A172 (cell line): Measurements from ENCODE around the gene FCAR. TPM values are rescaled to one million over a fixed set of nuclear protein-coding genes. Genes with fewer than 3 reads are reported as not detected.
A peak's percentile ranks its signal among the peaks of the same experiment; 100 is the strongest.
"Not testable (repeated sequence)": the region's sequence is repeated elsewhere in the genome, so short reads cannot be mapped to it uniquely, and the experiment has no call there.

Source experiments
- DNase-seq: peaks from one replicate; pipeline ENCODE4 v3.0.0-alpha.2; 2015; ENCODE audit warnings: low spot score
- total RNA-seq: library from RNA; depleted of rRNA; stranded (reverse); fragments of >200 nt; shearing (Covaris generic); gene quantifications from 2 replicates; pipeline ENCODE4 v1.2.3, GENCODE V29; 2014; rRNA removed

FCAR gene
- total RNA-seq, result not detected in 2 replicates

- no peak for DNase-seq
Measured at GRCh38 chr19:54873990-54874389, at the start of gene FCAR. TSS of gene FCAR (plus strand) at chr19:54874235. CDS start at chr19:54874290, 55 bp downstream.

- DNase-seq, result not testable (repeated sequence)
Measured at GRCh38 chr19:54824416-54824815, 49.6 kb upstream of the FCAR start.

DNA sequence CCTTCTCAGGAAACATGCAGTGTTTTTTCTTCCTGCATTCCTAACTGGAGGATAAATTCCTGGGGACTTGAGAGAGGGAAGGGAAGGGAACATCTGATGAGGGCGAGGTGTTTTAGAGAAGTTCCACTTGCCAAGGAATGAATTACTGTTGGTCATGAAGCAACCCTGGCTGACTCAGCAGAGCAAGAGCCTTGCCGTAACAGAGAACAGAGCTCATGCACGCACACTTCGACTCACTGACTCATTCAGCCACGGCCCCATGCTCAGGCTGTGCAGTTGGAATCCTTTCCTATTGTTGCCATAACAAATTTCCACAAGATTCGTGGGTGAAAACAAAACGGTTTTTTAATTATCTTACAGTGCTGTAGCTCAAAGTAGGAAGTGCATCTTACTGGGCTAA is 48.7 kb upstream of the FCAR start:
- not testable (repeated sequence) for DNase-seq

- not testable (repeated sequence) for DNase-seq
Measured at GRCh38 chr19:54828064-54828463, 46.0 kb upstream of the FCAR start.

DNA sequence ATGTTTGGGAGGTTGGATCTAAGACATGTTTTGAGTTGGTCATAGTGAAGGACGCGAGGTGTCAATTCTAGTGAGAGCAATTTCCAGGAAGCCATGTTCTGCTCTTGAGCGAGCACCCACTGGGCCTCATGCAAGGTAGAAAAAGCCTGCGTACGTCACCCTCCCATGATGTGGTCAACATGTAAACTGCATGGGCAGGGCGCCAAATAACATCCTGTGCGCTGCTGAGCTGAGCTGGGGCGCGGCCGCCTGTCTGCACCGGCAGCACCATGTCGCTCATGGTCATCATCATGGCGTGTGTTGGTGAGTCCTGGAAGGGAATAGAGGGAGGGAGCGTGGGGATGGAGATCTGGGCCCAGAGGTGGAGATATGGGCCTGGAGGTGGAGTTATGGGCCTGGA is 41.5 kb upstream of the FCAR start, which contains the start of gene KIR2DS4:
Gene KIR2DS4, plus strand, starts transcription at position 181 of the 400 bp plus-strand sequence.
- DNase-seq, result not testable (repeated sequence)

DNA sequence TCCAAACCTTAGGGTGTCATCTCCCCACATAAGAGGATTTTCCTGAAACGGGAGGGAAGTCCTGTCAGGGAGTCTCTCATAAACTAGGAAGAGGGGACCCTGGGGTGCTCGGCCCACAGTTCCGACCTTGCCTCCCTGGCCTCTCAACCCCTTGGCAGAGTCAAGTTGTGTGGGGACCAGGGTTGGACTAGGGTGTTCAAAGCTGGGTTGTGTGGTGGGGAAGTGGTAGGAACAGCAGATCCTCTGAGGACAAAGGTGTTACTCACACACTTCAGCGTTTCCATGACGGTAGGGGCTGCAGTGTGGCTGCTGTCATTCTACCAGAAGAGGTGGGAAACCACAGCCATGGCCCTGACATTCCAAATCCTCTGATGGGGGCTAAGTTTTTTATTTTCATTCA is 38.9 kb upstream of the FCAR start:
- DNase-seq, result not testable (repeated sequence)

DNA sequence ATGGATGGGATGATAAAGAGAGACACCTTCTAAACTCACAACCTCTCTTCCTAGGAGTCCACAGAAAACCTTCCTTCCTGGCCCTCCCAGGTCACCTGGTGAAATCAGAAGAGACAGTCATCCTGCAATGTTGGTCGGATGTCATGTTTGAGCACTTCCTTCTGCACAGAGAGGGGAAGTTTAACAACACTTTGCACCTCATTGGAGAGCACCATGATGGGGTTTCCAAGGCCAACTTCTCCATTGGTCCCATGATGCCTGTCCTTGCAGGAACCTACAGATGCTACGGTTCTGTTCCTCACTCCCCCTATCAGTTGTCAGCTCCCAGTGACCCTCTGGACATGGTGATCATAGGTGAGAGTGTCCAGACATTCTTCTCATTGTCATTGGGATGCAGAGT is 36.5 kb upstream of the FCAR start:
- DNase-seq, result not testable (repeated sequence)

- not testable (repeated sequence) for DNase-seq
Measured at GRCh38 chr19:54843171-54843570, 30.9 kb upstream of the FCAR start.

DNA sequence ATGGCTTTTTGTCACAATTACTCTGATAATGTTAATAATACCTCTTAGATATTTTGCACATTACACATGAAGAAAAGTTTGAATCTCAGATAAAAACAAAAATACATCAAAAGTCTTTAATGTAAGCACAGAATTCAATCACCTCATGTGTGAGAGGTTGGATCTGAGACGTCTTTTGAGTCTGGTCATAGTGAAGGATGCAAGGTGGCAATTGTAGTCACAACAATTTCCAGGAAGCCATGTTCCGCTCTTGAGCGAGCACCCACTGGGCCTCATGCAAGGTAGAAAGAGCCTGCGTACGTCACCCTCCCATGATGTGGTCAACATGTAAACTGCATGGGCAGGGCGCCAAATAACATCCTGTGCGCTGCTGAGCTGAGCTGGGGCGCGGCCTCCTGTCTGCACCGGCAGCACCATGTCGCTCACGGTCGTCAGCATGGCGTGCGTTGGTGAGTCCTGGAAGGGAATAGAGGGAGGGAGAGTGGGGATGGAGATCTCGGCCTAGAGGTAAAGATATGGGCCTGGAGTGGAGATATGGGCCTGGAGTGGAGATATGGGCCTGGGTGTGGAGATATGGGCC is 23.9 kb upstream of the FCAR start, which contains the start of gene KIR3DL2:
Gene KIR3DL2, plus strand, starts transcription at position 383 of the 580 bp plus-strand sequence. Its CDS starts 33 bp downstream, at position 416.
- DNase-seq, result not testable (repeated sequence)

- DNase-seq, result no peak
Measured at GRCh38 chr19:54850930-54851329, 23.1 kb upstream of the FCAR start.

DNA sequence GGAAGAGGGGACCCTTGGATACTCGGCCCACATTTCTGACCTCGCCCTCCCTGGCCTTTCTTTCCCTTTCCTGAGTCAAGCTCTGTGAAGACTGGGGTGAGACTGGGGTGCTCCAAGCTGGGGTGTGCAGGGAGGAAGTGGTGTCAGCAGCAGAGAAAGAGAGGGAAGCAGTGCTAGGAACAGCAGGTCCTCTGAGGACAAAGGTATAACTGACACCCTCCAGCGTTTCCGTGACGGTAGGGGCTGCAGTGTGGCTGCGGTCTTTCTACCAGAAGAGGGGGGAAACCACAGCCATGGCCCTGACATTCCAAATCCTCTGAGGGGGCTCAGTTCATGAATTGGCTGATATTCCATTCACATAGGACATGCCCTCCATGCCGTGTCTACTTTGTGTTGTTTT is 22.7 kb upstream of the FCAR start:
- DNase-seq, result no peak

DNA sequence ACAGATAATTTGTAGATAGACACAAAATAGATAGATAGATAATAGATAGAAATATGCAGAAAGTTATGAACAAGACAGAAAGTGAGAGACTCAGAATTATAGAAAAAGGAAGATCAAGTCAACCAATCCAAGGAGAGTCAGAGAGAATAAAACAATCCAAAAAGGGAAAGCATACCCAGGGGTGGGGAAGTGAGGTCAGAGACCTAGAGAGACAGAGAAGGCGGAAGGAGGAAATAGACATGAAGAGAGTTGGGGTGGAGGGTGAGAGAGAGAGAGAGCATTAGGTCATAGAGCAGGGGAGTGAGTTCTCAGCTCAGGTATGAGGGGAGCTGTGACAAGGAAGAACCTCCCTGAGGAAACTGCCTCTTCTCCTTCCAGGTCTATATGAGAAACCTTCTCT is 18.8 kb upstream of the FCAR start:
- DNase-seq, result not testable (repeated sequence)

DNA sequence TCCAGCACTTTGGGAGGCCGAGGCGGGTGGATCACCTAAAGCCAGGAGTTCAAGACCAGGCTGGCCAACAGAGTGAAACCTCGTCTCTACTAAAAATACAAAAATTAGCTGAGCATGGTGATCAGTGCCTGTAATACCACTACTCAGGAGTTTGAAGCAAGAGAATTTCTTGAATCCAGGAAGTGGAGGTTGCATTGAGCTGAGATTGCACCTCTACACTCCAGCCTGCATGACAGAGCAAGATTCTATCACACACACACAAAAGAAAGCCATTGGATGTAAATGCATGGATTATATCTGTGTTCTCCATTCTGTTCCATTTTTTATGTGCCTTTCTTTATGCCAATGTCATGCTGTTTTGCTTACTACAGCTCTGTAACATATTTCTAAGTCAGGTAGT is 15.6 kb upstream of the FCAR start:
- not testable (repeated sequence) for DNase-seq

DNA sequence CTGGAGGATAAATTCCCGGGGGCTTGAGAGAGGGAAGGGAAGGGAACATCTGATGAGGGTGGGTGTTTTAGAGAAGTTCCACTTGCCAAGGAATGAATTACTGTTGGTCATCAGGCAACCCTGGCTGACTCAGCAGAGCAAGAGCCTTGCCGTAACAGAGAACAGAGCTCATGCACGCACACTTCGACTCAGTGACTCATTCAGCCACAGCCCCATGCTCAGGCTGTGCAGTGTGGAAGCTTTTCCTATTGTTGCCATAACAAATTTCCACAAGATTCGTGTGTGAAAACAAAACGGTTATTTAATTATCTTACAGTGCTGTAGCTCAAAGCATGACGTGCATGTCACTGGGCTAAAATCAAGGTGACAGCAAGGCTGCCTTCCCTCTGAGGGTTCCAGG is 14.6 kb upstream of the FCAR start:
- peak; percentile 42 for DNase-seq

- not testable (repeated sequence) for DNase-seq
Measured at GRCh38 chr19:54863459-54863858, 10.6 kb upstream of the FCAR start.

GRCh38 chr19:54871696-54872095 is 2.3 kb upstream of the FCAR start:
- no peak for DNase-seq

DNA sequence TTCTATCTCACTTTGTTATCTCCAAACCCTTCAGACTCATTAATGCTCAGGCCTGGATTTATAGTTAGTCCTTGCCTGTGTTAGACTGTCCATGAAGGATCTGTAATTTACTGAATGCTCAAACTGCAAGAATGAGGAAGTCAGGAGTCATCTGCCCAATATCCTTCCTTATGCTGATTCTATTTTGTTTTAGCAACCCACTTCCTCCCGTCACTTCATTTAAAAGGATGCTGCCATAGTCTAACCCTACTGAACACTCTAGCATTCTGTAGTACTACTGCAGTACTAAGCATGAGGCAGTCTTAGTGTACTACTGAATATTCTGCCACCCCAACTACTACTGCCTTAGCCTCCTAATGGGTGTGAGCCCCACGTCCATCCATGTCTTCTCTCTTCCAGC is 1.5 kb downstream of the FCAR start:
- DNase-seq, result no peak

DNA sequence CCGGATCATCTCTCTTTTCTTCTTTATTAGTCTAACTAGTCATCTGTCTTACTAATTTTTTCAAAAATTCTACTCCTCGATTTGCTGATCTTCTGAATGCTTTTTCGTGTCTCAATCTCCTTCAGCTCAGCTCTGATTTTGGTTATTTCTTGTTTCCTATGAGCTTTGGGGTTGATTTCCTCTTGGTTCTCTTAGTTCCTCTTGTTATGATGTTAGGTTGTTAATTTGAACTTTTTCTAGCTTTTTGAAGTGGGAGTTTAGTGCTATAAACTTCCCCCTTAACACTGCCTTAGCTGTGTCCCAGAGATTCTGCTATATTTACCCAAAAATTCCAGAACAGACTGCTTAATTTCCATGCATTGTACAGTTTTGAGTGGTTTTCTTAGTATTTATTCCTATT is 3.4 kb downstream of the FCAR start:
- DNase-seq, result no peak

GRCh38 chr19:54881884-54882283 is 7.8 kb downstream of the FCAR start:
- DNase-seq, result no peak

DNA sequence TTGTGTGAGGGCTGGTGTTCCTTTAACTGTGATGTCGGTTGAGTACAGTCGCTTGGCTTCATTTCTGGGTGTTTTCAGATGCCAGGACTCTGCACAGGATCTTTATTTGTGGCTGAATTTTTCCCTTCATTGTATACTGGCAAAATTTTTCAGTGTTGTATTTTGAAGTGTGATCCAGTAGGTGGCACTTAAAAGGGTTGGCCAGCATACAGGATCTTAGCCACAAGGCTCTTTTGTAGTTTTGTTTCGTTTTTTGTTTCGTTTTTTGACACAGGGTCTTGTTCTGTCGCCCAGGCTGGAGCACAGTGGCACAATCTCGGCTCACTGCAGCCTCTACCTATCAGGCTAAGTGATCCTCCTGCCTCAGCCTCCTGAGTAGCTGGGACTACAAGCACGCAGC is 8.7 kb downstream of the FCAR start:
- peak; percentile 35 for DNase-seq

DNA sequence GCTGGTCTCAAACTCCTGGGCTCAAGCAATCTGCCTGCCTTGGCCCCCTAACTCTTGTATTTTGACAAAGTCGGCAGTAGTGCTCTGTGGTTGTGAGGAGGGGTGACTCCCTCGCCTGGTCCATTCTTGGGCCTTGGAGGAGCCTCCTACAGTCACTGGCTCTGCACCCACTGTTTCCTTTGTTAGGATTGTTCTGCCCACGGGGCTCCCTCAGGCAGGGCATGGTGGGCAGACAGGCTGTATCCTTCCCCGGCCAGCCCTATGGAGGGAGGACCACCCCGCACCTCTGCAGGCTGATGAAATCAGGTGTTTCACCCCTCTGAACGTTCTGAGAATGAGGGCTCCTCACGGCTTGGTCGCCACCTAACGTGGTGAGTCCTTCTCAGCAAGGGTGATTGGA is 9.2 kb downstream of the FCAR start:
- DNase-seq, result no peak

- no peak for DNase-seq
Measured at GRCh38 chr19:54888239-54888638, 14.2 kb downstream of the FCAR start.

- no peak for DNase-seq
Measured at GRCh38 chr19:54889566-54889965, 15.5 kb downstream of the FCAR start.

- peak; percentile 71 for DNase-seq
Measured at GRCh38 chr19:54893406-54893805, 19.4 kb downstream of the FCAR start.
